GM19035 (cell line): Measurements from ENCODE around the gene VAMP1.
"Not testable (repeated sequence)": the region's sequence is repeated elsewhere in the genome, so short reads cannot be mapped to it uniquely, and the experiment has no call there.

Experiments
- ATAC-seq: cut with Tn5 transposase; IDR thresholded peaks from one replicate; pipeline ENCODE4 v1.9.1; 2021; ENCODE audit not compliant: unreplicated experiment

VAMP1 gene

GRCh38 chr12:6469609-6470374, 685 bp downstream of the VAMP1 start:
- ATAC-seq, result no peak

DNA sequence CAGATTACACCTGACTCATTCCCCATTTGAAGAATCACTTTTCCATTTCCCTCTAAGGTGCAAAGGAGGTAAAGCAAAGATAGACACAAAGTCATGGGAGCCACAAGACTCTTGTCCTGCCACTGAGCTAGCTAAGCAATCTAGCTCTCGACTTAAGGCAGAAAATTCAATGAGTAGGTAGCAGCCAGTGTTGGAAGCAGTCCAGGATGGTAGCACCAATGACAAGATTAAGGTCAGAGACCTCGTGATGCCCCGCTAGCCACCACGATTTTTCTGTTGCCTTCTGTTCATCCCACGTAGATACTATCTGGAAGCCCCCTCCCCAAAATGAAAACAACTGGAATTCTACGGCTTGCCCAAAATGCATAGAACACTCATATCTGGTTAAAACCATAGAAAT, 1.4 kb downstream of the VAMP1 start:
- no peak for ATAC-seq

GRCh38 chr12:6468283-6468575, 2.2 kb downstream of the VAMP1 start:
- no peak for ATAC-seq

DNA sequence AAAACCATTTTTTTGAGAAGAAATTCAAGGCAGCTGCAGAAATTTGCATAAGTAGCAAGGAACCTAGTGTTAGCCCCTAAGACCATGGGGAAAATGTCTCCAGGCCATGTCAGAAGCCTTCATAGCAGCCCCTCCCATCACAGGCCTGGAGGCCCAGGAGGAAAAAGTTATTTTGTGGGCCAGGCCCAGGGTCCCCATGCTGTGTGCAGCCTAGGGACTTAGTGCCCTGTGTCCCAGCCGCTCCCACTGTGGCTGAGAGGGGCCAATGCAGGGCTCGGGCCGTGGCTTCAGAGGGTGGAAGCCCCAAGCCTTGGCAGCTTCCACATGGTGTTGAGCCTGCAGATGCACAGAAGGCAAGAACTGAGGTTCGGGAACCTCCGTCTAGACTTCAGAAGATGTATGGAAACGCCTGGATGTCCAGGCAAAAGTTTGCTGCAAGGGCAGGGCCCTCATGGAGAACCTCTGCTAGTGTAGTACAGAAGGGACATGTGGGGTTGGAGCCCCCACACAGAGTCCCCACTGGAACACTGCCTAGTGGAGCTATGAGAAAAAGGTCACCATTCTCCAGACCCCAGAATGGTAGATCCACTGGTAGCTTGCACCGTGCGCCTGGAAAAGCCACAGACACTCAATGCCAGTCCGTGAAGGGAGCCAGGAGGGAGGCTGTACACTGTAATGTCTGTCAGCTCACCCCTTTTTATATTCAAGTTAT, 2.8 kb downstream of the VAMP1 start:
- ATAC-seq, result not testable (repeated sequence)

DNA sequence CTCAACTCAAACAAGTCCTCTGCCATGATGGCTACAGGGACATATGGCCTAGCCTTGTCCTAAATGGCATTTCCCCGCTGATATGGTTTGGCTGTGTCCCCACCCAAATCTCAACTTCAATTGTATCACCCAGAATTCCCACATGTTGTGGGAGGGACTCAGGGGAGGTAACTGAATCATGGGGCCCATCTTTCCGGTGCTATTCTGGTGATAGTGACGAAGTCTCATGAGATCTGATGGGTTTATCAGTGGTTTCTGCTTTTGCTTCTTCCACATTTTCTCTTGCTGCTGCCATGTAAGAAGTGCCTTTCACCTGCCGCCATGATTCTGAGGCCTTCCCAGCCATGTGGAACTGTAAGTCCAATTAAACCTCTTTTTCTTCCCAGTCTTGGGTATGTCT, 3.7 kb downstream of the VAMP1 start:
- ATAC-seq, result not testable (repeated sequence)

DNA sequence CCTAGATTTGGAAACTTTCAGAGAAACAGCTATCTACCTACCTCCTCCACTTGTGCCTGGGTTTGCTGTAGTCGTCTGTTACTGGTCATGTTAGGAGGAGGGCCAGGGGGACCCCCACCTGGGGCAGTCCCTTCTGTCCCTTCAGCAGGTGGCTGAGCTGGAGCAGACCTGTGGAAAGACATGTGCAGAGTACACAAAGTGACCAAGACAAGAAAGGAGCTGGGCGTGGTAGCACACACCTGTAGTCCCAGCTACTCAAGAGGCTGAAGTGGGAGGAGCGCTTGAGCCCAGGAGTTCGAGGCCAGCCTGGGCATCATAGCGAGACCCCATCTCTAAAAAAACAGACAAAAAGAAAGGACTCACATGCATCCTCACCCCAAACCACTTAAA, 4.3 kb downstream of the VAMP1 start:
- ATAC-seq, result no peak

GRCh38 chr12:6465467-6466183, 4.9 kb downstream of the VAMP1 start:
- ATAC-seq, result no peak

DNA sequence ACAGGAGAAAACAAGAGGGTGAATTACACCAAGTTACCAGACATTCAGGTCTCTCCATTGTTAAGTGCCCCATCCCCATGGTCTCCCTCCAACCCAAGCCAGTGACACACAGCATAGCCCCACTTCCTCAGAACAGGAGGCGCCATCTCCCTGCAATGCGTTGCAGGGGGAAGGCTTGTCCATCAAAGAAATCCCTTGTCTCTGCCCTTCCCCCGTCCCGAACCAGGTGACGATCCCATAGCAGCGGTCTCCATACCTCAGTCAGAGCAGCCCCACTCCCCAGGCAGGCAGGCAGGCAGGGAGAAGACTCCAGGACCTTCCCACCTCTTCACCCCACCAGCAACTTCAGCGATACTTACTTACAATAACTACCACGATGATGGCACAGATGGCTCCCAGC, 5.9 kb downstream of the VAMP1 start:
- ATAC-seq, result no peak

DNA sequence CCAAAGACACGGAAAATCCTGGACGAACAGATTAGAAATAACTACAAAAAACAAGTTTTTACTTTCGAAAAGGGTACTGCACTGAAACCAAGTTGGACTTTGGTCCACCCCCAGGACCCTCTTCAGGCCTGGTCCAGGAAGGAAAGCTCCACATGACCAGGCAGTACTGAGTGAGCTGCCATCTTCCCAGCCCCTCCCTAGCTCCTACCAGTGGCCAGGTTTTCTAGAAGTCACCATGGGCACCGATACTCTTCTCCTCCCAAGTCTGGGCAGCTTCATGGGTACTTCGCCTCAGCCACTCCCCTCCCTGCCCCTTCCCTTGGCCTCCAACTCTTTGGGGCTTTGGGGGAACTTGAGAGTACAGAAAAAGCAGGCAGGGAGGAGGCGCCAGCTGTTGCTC, 6.6 kb downstream of the VAMP1 start:
- ATAC-seq, result no peak

GRCh38 chr12:6463216-6463615, 7.3 kb downstream of the VAMP1 start:
- ATAC-seq, result no peak

DNA sequence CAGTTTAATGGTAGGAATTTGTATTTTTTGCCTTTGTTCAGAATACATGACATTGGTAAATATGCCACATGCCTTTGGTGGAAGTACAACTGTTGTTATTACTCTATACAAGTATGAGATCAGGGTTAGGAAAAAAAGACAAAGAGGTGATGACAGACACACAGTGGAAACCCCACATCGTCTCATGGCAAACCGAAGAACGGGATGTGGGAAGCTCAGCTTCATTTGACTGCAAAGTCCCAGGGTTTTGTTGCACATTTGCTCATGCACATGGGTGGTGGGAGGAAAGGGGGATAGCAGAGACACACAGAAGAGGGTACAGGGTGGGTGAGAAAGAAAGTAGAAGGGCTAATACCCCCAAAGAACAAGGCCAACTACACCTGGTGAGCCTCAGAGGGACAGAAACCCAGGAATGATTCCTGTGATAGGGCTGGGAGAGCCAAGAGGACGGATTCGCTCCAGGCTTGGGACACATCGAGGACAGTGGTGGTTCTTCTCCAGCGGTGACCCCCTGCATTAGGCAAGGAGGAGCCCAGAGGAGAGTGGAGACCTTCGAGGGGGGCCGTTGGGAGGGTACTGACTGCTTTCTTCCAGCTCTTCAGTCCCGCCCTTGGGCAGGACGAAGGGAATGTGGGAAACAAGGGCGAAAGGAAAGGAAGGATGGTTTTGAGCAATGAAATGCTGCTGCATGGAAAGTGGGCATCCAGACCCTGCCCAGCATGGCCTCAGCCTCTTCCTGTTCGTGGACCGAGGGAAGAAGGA, 8.1 kb downstream of the VAMP1 start:
- ATAC-seq, result no peak

DNA sequence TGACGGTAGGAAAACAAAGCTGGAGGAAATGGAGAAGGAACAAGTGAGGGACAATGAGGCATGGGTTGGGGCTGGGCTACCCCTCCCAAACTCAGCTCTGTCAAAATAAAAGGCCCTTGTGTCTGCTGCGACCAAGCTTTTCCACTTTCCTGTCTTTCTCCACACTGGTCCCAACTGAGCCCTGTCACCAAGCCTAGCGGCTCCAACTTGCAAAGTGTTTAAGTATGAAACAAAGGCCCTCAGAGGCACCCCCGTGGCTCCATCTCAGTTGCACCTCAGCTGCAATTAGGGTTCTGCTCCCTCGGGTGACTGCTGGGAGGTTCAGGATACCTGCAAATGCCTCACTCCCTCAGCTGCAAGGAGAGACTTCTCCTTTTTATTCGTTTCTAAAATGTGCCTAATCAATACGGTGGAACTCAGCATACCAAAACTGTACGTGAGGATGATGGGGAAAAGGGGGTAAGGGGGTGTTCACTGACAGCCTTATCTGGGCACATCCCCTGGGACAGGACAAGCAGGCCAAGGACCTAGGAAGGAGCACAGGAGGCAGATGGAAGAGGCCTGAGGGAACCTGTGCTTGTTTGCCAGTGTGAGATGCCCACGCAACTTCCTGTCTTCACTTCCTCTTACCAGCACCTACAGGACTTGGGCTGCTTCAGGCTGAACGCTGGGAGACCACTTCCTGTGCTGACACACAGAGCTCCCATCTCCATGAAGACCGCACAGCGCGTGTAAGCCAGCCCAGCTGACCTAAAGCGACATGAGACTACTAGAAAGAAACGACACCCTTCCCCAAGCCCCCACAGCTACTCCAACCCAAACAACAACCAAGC, 8.9 kb downstream of the VAMP1 start:
- ATAC-seq, result peak; percentile 86

GRCh38 chr12:6460751-6461371, 9.6 kb downstream of the VAMP1 start:
- ATAC-seq, result no peak

DNA sequence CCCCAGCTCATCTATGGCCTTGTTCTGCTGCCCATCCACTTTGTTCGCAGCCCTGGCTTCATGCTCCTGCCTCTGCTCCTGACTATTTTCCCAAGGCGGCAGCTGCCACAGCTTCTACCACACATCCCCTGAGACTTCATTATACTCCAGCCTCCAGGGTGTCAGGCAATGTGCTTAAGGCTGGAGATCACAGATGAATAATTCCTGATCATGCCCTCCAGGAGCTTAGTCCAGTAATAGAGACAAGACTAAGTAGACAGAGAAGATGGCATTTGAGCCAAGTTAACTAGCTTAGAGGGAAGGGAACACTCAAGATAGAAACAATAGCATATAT, 11.5 kb downstream of the VAMP1 start:
- ATAC-seq, result no peak

- no peak for ATAC-seq
Observed at GRCh38 chr12:6458281-6459003, 12.0 kb downstream of the VAMP1 start.

GRCh38 chr12:6457220-6457945, 13.1 kb downstream of the VAMP1 start:
- no peak for ATAC-seq

DNA sequence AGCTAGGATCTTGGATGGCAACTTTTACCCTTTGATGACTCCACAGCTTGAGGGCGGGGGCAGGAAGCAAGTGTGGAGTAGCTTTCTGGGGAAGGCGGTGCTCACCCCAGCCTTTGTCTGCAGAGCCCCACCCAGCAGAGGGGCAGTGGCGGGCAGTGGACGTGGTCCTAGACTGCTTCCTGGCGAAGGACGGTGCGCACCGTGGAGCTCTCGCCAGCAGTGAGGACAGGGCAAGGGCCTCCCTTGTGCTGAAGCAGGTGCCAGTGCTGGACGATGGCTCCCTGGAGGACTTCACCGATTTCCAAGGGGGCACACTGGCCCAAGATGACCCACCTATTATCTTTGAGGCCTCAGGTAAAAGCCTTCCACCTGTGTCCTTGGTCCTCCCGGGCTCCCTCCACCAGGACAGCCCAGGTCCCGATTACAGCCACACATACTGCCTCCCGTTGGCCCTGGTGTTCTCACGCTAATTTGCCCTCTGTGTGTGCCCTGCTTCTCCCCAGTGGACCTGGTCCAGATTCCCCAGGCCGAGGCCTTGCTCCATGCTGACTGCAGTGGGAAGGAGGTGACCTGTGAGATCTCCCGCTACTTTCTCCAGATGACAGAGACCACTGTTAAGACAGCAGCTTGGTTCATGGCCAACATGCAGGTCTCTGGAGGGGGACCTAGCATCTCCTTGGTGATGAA, 17.4 kb downstream of the VAMP1 start:
- no peak for ATAC-seq

- ATAC-seq, result peak; percentile 2
Observed at GRCh38 chr12:6452245-6452943, 18.1 kb downstream of the VAMP1 start.
